HepG2 (cell line): Measurements from ENCODE around the gene PAQR3. TPM values are rescaled to one million over a fixed set of nuclear protein-coding genes. Genes with fewer than 3 reads are reported as not detected.

Experiments used
- ATAC-seq: fragments of 200-7000 bp; cut with Tn5 transposase; 3 replicates; pipeline ENCODE4 v1.9.1; 2020; ENCODE audit warnings: mild to moderate bottlenecking, moderate library complexity
- BruUV-seq: library from RNA; stranded (reverse); fragments of 400-500 nt; replicated peaks from 2 replicates; lab custom pipeline; 2021; lab: Mats Ljungman, UMichigan
- CTCF ChIA-PET: fragments of 300-600 bp; formaldehyde crosslinking; extraction: SDS; loops from one replicate; lab custom pipeline; 2021; ENCODE audit warnings: low total read pairs, inconsistent platforms, low intra/inter-chr PET ratio; lab: Yijun Ruan, JAX
- POLR2A ChIA-PET: fragments of 350-600 bp; sonication (Branson Sonifier 250); formaldehyde crosslinking; loops from one replicate; lab custom pipeline; 2020; ENCODE audit warnings: antibody characterized with exemption, inconsistent platforms; lab: Yijun Ruan, JAX
- DNase-seq: peaks from one replicate; pipeline ENCODE4 v3.0.0-alpha.2; 2015; ENCODE audit warnings: low spot score
- FAIRE-seq: peaks from 3 replicates; lab custom pipeline; 2011; peaks lifted over from hg19 to GRCh38; lab: Jason Lieb, UNC
- H2AFZ ChIP-seq: one replicate; pipeline ENCODE4 v1.6.1; 2011; ENCODE audit warnings: low read length, inconsistent platforms
- H3K27ac ChIP-seq: fragments of 300-600 bp; 3 replicates; pipeline ENCODE4 v1.8.0; 2011; ENCODE audit warnings: mixed run types, mild to moderate bottlenecking, mixed read lengths, low read length, inconsistent platforms; ENCODE audit not compliant: insufficient read depth; ENCODE audit errors: extremely low read length
- H3K27me3 ChIP-seq, 2 experiments: fragments of 200-600 bp in 1 of 2; 2 replicates in 1 of 2; 3 replicates in 1 of 2; pipeline versions ENCODE4 v1.6.0 to v1.8.0; 2011; ENCODE audit warnings: low read length in 2 of 2, mild to moderate bottlenecking in 2 of 2, moderate library complexity in 2 of 2, inconsistent platforms in 1 of 2; ENCODE audit not compliant: insufficient read depth in 2 of 2, control insufficient read depth in 1 of 2
- H3K36me3 ChIP-seq, 2 experiments: fragments of 200-600 bp in 1 of 2; replicated peaks in 1 of 2; 2 replicates in 1 of 2; 3 replicates in 1 of 2; pipeline versions ENCODE4 v1.5.1 to v1.8.0; 2011; ENCODE audit warnings: low read length in 2 of 2, inconsistent platforms in 1 of 2; ENCODE audit not compliant: insufficient read depth in 2 of 2, control insufficient read depth in 1 of 2
- H3K4me1 ChIP-seq: 2 replicates; pipeline ENCODE4 v1.5.1; 2012; ENCODE audit warnings: low read length, inconsistent platforms; ENCODE audit not compliant: insufficient read depth
- H3K4me2 ChIP-seq: 2 replicates; pipeline ENCODE4 v1.6.0; 2011; ENCODE audit warnings: low read depth, low read length, inconsistent platforms
- H3K4me3 ChIP-seq, 3 experiments: fragments of 200-600 bp in 1 of 3; sonication (generic), shearing (Covaris generic) in 1 of 3; replicated peaks in 1 of 3; 2 replicates each; pipeline ENCODE4 v1.5.1; 2011 to 2016; ENCODE audit warnings: low read length in 3 of 3, inconsistent platforms in 2 of 3, low read depth in 2 of 3, mild to moderate bottlenecking in 2 of 3, control low read depth in 1 of 3, mixed read lengths in 1 of 3; ENCODE audit not compliant: insufficient read depth in 1 of 3
- H3K79me2 ChIP-seq: one replicate; pipeline ENCODE4 v1.6.1; 2011; ENCODE audit warnings: low read length, inconsistent platforms; ENCODE audit not compliant: insufficient read depth
- H3K9ac ChIP-seq: 2 replicates; pipeline ENCODE4 v1.6.0; 2011; ENCODE audit warnings: mild to moderate bottlenecking, low read depth, low read length, inconsistent platforms; ENCODE audit not compliant: insufficient read depth
- H3K9me3 ChIP-seq: 2 replicates; pipeline ENCODE4 v1.5.1; 2012; ENCODE audit warnings: mild to moderate bottlenecking, low read length
- H4K20me1 ChIP-seq: 2 replicates; pipeline ENCODE4 v1.6.0; 2011; ENCODE audit warnings: inconsistent platforms, mild to moderate bottlenecking, low read length, moderate library complexity; ENCODE audit not compliant: insufficient read depth
- HMG20A ChIP-seq: IDR thresholded peaks from 2 replicates; pipeline ENCODE4 v1.6.1; 2016; ENCODE audit warnings: borderline replicate concordance
- MEIS1 ChIP-seq: sonication (generic); formaldehyde crosslinking; IDR thresholded peaks from 2 replicates; pipeline ENCODE4 v1.9.0; 2021; ENCODE audit warnings: mild to moderate bottlenecking, missing genetic modification reagents, moderate library complexity, borderline replicate concordance
- RXRB ChIP-seq: IDR thresholded peaks from 2 replicates; pipeline ENCODE4 v1.6.1; 2016; ENCODE audit warnings: borderline replicate concordance, missing genetic modification reagents, missing compliant biosample characterization
- TOE1 ChIP-seq: sonication (generic); formaldehyde crosslinking; IDR thresholded peaks from 2 replicates; pipeline ENCODE4 v1.4.0; 2020; ENCODE audit warnings: mild to moderate bottlenecking, missing genetic modification reagents
- TOPORS ChIP-seq: sonication (generic); formaldehyde crosslinking; IDR thresholded peaks from 2 replicates; pipeline ENCODE4 v1.8.0; 2023; ENCODE audit warnings: mild to moderate bottlenecking, missing genetic modification reagents
- ZNF260 ChIP-seq: sonication (generic); formaldehyde crosslinking; IDR thresholded peaks from 2 replicates; pipeline ENCODE4 v1.4.0; 2020; ENCODE audit warnings: missing genetic modification reagents, low read depth, mild to moderate bottlenecking, borderline replicate concordance
- ZNF562 ChIP-seq: sonication (generic); formaldehyde crosslinking; IDR thresholded peaks from 2 replicates; pipeline ENCODE4 v1.8.0; 2022; ENCODE audit warnings: missing genetic modification reagents, borderline replicate concordance
- ZNF768 ChIP-seq: sonication (generic); formaldehyde crosslinking; IDR thresholded peaks from 2 replicates; pipeline ENCODE4 v1.4.0; 2020; ENCODE audit warnings: missing genetic modification reagents
- WGBS: methylation state at CpG from one replicate; pipeline ENCODE4 v1.1.6; 2017; ENCODE audit warnings: low lambda C conversion rate; 5-methylcytosine and 5-hydroxymethylcytosine counted together
- in situ Hi-C: cut with HindIII; loops from 2 replicates; pipeline ENCODE4 v1.10.0; 2017; ENCODE audit warnings: low pct_unique_long_range_greater_than_20kb; ENCODE audit not compliant: extremely low pct_ligation_motif_present
- intact Hi-C: fragments of 100-400 bp; cut with micrococcal nuclease; formaldehyde crosslinking; loops from one replicate; pipeline ENCODE4 v1.10.0; 2022; ENCODE audit not compliant: unreplicated experiment
- polyA plus RNA-seq, 8 experiments: library from polyadenylated mRNA; depleted of rRNA in 3 of 8; stranded (reverse) in 7 of 8; unstranded in 1 of 8; fragments of >200 nt; fragmentation: Illumina TruSeq in 4 of 8; extraction: Trizol in 4 of 8; gene quantifications; 2 replicates each; pipeline versions ENCODE4 v1.2.1 to v1.2.3, GENCODE V29; 2011 to 2016; ENCODE audit warnings: low read depth in 4 of 8, missing spikeins in 1 of 8, mixed read lengths in 1 of 8; ENCODE audit not compliant: insufficient read depth in 1 of 8
- total RNA-seq, 5 experiments: library from RNA; depleted of rRNA; stranded (reverse); fragments of >200 nt; fragmentation: Illumina TruSeq; extraction: Trizol; gene quantifications; 2 replicates each; pipeline ENCODE4 v1.2.3, GENCODE V29; 2016; ENCODE audit warnings: low read depth in 1 of 5
- TF ChIP-seq, protein P1 (sequence below): sonication (generic); formaldehyde crosslinking; IDR thresholded peaks from 2 replicates; pipeline ENCODE4 v1.4.0; 2020; ENCODE audit warnings: missing genetic modification reagents
- TF ChIP-seq, protein P2 (sequence below): sonication (generic); formaldehyde crosslinking; IDR thresholded peaks from 2 replicates; pipeline ENCODE4 v1.4.0; 2020; ENCODE audit warnings: mild to moderate bottlenecking, missing genetic modification reagents
- TF ChIP-seq, protein P3 (sequence below): sonication (generic); formaldehyde crosslinking; conservative IDR thresholded peaks from 2 replicates; pipeline ENCODE4 v1.4.0; 2020; ENCODE audit warnings: missing genetic modification reagents

The PAQR3 gene
- total and polyA plus RNA-seq, 2 of the 13 experiments (the other 11 are each of a cell fraction or from before 2014, with no cell fraction given): 9.9 to 13.6 TPM

DNA sequence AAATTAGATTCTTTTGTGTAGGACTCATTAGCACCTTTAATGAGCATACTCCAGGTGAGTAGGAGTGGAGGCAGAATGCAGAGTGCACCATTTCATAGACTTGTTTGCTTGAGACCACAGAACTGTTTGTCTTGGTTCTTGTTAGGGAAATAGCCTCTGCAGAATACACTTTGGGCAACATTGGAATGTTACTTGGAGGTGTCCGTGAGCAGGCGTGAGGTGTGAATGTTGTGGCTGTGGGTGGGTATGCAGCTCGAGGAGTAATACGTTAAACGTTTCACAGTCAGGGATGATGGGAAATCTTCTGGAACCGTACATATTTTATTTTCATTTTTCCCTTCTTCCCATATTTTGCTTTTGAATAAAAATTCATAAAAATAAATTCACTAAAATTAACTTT is 31.6 kb downstream of the PAQR3 start:
- H3K79me2 ChIP-seq: no peaks in the 10 kb centered on the region
- no peak overlapping the region for H3K27ac ChIP-seq
- H3K36me3 ChIP-seq: 0 out of 5 replicates have a peak, but pooled peaks cover 2 to 13% of the 10 kb centered on the region in 2 experiments
- H4K20me1 ChIP-seq: no peaks in the 10 kb centered on the region
- no peak overlapping the region for H3K9ac ChIP-seq
- intact Hi-C loops: no loop called here
- H3K4me2 ChIP-seq: no peak overlapping the region
- in situ Hi-C loops: no loop called here
- no peak for DNase-seq
- H3K27me3 ChIP-seq: no peaks in the 10 kb centered on the region
- ATAC-seq: no peak
- H2AFZ ChIP-seq: no peak overlapping the region
- no peak for FAIRE-seq
- WGBS: 97% methylated on average over 6 of the region's 6 CpGs
- ChIA-PET CTCF (no interaction called here), POLR2A (no interaction called here)
- H3K4me1 ChIP-seq: no peaks in the 10 kb centered on the region
- H3K9me3 ChIP-seq: no peaks in the 10 kb centered on the region
- TF ChIP-seq ZNF260 (CRISPR knock-in tag) (no peak), TOPORS (CRISPR knock-in tag) (no peak), ZNF768 (no peak), RXRB (CRISPR knock-in tag) (no peak), HMG20A (no peak), TOE1 (CRISPR knock-in tag) (no peak), ZNF562 (CRISPR knock-in tag) (no peak), MEIS1 (no peak)
- TF ChIP-seq, protein P1, sequence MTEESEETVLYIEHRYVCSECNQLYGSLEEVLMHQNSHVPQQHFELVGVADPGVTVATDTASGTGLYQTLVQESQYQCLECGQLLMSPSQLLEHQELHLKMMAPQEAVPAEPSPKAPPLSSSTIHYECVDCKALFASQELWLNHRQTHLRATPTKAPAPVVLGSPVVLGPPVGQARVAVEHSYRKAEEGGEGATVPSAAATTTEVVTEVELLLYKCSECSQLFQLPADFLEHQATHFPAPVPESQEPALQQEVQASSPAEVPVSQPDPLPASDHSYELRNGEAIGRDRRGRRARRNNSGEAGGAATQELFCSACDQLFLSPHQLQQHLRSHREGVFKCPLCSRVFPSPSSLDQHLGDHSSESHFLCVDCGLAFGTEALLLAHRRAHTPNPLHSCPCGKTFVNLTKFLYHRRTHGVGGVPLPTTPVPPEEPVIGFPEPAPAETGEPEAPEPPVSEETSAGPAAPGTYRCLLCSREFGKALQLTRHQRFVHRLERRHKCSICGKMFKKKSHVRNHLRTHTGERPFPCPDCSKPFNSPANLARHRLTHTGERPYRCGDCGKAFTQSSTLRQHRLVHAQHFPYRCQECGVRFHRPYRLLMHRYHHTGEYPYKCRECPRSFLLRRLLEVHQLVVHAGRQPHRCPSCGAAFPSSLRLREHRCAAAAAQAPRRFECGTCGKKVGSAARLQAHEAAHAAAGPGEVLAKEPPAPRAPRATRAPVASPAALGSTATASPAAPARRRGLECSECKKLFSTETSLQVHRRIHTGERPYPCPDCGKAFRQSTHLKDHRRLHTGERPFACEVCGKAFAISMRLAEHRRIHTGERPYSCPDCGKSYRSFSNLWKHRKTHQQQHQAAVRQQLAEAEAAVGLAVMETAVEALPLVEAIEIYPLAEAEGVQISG (CRISPR knock-in tag): no peak
- TF ChIP-seq, protein P2, sequence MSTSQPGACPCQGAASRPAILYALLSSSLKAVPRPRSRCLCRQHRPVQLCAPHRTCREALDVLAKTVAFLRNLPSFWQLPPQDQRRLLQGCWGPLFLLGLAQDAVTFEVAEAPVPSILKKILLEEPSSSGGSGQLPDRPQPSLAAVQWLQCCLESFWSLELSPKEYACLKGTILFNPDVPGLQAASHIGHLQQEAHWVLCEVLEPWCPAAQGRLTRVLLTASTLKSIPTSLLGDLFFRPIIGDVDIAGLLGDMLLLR (CRISPR knock-in tag): no peak
- TF ChIP-seq, protein P3, sequence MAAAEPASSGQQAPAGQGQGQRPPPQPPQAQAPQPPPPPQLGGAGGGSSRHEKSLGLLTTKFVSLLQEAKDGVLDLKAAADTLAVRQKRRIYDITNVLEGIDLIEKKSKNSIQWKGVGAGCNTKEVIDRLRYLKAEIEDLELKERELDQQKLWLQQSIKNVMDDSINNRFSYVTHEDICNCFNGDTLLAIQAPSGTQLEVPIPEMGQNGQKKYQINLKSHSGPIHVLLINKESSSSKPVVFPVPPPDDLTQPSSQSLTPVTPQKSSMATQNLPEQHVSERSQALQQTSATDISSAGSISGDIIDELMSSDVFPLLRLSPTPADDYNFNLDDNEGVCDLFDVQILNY (CRISPR knock-in tag): no peak
- no peak overlapping the region for H3K4me3 ChIP-seq
- no TSS peak for BruUV-seq
